OCI-M2 (cell line): ENCODE measurements around the gene CCDC86.

ENCODE experiments used
- DNase-seq: peaks from one replicate; lab custom pipeline; 2025; ENCODE audit not compliant: unreplicated experiment; lab: John Stamatoyannopoulos, UW

The CCDC86 gene

GRCh38 chr11:60852982-60853950 lies 11.4 kb downstream of the CCDC86 start:
- no peak for DNase-seq

DNA sequence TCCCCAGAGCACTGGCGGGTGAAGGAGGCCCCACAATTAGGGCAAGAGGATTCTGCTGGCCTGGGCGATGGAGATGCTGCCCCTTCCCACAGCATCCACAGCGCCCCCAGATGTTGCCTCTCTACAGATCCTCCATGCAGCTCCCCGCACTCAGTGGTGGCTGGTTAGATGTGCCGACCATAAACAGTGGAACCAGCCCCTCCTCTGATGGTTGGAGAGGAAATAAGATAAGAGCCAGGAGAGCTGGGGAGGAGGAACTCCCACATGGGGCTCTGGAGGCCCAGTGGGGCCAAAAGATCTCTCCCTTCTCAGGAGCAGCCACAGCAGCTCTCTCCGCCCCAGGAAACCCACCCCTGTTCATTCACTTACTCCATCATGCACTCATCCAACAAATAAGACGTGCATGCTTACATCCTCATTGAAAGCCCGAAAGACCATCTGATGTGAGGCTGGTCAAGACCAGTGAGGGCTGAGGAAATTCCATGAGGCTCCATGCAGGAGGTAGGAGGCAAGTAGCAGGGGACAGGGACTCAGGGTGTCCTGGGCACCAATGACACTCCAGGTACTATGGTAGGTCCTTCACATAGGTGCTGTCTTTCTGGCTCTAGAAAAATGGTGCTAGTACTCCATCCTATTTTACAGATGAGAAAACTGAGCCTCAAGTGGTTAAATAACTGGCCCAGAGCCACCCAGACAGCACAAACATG lies 12.4 kb downstream of the CCDC86 start:
- DNase-seq = no peak

DNA sequence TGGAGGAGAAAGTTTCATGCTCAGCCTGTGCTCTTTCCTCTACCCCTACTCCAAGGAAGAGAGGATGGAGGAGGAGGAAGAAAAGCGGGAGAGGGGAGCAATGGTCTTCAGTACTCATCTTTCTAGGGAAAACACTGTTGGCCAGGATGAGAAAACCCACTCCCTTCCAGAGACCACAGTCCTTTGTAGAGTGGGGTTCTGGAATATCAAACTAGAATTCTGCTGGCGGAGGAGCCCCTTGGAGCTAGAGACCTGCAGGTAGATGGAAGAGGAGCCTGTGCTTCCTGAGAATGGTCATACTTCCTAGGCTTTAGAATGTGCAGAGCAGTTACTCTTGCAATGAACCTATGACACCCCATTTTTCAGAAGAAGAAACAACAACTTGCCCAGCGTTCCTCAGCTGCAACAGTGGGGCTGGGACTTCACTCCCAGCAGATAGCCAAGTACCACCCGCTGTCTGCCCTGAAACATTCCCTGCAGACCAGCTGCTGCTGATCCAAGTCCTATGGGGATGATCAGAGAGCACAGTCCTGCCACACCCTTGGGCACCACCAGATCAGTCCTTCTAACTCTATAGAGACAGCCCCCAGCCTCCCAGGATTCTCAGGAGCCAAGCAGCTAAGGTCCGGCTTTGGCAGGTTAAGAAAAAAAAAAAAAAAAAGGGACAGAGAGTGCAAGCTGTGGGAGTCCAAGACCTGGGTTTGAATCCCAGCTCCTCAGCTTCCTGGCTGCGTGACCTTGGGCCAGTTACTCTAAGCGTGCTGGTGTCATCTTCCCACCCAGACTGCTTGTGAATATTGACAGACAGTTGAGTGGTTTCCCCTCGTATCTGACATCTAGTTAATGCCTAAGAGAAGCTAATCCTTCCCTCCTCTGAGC lies 13.2 kb downstream of the CCDC86 start:
- DNase-seq = no peak

- DNase-seq = no peak
Observed at GRCh38 chr11:60855726-60856633, 14.1 kb downstream of the CCDC86 start, which contains the start of gene PTGDR2. Gene PTGDR2, minus strand, starts transcription at chr11:60855950. Its CDS starts 2,228 bp downstream, at chr11:60853722.

DNA sequence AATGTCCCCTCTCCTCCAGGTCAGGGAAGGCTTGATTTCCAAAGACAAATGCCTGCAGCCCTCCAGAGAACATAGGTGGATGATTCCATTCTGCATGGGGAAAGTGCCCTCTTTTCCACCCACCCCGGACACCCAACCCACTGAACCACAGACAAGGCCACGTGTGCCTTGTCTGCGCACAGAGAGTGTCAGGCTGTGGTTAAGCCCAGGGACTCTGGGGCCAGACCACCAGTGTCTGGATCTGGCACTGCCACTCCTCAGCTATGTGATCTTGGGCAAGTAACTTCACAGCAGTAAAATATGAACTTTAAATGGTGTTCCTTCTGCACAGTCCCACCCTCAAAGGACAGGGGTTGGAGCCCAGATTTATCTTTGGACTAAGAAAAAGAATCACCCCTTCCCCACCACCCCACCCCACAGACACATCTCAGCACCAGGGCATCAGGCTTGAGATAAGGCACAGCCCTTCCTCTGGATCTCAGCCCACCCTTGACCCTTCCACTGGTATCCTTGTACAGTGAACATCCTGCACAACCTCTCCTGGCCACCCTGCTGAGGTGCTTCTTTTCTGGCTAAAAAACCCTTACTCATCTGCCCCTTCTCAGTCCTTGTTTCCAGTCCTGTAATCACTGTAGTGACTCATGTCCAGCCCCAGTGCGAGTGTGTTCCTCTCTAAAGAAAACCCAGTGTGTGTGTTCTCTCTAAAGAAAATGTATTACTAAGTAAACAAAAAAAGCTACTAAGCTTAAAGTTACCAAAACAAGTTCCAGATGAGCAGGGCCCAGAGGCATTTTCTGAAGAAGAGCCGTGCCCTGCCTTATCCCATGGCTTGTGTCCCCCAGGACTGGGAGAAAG lies 15.7 kb downstream of the CCDC86 start:
- DNase-seq = no peak

- DNase-seq = no peak
Observed at GRCh38 chr11:60858236-60858635, 16.3 kb downstream of the CCDC86 start.

- no peak for DNase-seq
Observed at GRCh38 chr11:60858731-60859464, 17.0 kb downstream of the CCDC86 start.

- no peak for DNase-seq
Observed at GRCh38 chr11:60859616-60860250, 17.8 kb downstream of the CCDC86 start.

GRCh38 chr11:60860943-60861342 lies 19.0 kb downstream of the CCDC86 start:
- DNase-seq = no peak

GRCh38 chr11:60862171-60862570 lies 20.3 kb downstream of the CCDC86 start:
- DNase-seq = no peak

DNA sequence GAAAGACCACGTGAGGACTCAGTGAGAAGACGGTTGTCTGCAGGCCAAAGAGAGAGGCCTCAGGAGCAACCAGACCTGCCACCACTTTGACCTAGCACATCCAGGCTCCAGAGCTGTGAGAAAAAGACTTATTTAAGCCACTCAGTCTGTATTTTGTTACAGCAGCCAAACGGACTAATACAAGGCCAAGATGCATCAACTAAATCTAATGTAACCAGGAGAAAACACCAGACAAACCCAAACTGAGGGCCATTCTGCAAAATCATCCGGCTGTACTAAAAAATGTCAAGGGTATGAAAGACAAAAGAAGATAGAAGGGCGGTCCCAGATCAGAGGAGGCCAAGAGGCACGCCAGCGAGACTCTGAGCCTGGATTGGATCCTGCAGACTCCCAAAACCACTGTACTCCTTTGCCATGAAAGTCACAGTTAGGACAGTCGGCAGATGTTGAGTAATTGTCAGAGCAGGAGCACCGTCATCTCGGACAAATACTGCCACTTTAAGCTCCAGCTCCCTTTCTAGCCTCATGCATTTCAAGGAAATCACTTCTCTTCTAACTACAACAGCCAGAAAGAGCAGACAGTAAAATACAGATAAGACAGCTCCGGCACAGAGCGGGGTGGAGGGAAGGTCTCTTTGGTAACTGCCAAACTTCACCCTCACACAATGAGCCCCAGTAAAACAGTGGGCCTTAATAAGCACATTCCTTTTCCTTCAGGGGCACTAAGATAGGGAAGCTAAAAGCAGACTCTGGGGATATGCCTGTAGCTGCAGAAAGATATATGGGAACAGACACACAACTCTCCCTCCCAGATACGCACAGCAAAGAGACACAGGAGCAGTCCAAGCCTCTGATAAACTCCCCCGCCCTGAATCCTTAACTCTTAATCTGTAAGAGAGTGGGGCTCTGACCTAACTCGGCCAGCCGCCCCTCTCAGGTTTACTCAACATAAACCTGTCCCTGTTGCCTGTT lies 21.9 kb downstream of the CCDC86 start:
- DNase-seq = no peak

DNA sequence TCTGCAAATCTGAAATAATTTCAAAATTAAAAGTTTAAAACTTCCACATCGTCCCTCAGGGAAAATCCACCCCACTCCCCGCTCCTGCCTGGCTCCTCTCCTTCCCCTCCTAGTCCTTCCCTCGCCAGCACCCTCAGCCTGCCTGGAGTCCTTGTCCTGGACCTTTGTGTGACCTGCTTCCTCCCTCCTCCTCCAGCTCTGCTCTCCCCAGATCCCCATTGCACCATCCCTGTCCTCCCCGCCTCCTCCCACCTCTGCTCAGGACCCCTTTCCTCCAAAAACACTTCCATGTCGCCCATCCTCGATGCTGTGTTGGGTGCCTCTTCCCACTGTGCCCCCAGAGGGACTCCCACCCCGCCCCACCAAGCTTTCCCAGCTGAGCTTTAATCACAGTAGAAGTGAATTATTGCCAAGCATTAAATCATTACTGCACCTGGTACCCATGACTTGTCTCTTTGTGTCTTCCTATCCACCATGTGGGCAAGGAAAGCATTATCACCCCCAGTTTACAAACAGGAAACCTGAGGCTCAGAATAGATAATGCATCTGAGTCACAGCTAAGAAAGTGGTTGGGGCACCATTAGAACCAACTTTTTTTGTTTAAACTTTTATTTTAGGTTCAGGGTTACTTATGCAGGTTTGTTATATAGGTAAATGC lies 23.1 kb downstream of the CCDC86 start:
- no peak for DNase-seq

DNA sequence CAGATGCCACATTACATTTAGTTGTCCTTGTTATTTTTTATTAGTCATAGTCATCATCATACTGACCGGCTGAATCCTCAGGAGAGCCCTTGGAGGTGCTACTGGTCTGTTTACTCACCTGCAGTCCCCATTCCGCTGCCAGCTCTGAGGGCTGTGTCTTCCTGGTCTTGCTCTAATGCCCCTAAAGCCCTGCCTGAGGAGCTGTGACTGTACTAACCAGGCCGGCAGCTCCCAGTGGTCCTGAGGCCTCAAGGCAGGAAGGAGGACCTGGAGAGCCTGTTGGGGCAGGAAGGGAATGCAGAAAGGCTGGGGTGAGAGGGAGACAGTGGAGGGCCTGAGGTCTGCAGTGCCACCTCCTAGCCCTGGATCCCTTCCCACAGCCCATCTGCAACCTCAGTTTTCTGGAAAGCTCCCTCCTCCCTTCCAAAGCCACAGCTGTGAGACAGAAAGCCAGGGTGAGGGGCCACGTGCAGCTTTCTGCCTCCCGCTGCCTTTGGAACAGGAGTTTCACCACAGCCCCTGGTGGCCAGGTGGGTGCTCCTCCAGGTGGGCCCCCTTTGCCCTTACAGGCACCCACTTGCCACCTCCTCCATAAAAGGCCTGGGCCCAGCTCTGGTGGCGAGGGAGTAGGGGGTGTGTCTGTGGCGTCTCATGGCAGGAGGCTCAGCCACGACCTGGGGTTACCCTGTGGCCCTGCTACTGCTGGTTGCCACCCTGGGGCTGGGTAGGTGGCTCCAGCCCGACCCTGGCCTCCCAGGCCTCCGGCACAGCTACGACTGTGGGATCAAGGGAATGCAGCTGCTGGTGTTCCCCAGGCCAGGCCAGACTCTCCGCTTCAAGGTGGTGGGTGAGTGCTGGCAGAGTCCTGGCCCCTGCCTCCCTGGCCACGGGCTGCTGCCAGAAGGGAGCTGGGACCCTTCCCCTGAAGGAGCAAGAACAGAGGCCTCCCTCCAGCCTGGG lies 25.3 kb downstream of the CCDC86 start, which contains the start of gene ZP1:
Gene ZP1, plus strand, starts transcription at position 632 of the 960 bp plus-strand sequence. Its CDS starts 20 bp downstream, at position 652.
- no peak for DNase-seq

GRCh38 chr11:60867871-60868681 lies 26.2 kb downstream of the CCDC86 start:
- no peak for DNase-seq
